DOHH2 (cell line): ENCODE results near the gene RNASE13.

ENCODE experiments used
- H3F3A ChIP-seq: fragments of 200-600 bp; sonication (generic), shearing (Covaris generic); 2 replicates; pipeline ENCODE4 v1.6.0; 2016; ENCODE audit warnings: antibody characterized with exemption, mild to moderate bottlenecking; ENCODE audit not compliant: control insufficient read depth, insufficient read depth
- H3K27ac ChIP-seq: fragments of 200-600 bp; sonication (generic); 2 replicates; pipeline ENCODE4 v1.5.1; 2014; ENCODE audit warnings: low read depth, mild to moderate bottlenecking, low read length, moderate library complexity
- H3K27me3 ChIP-seq: fragments of 200-600 bp; sonication (generic); 2 replicates; pipeline ENCODE4 v1.6.1; 2014; ENCODE audit warnings: mild to moderate bottlenecking, low read length, mixed read lengths; ENCODE audit not compliant: control insufficient read depth
- H3K36me3 ChIP-seq: fragments of 200-600 bp; sonication (generic); 2 replicates; pipeline ENCODE4 v1.6.1; 2014; ENCODE audit warnings: mild to moderate bottlenecking, low read length, moderate library complexity, mixed read lengths; ENCODE audit not compliant: control insufficient read depth
- H3K4me1 ChIP-seq: fragments of 200-600 bp; sonication (generic); 2 replicates; pipeline ENCODE4 v1.6.1; 2014; ENCODE audit warnings: mild to moderate bottlenecking, low read length, mixed read lengths; ENCODE audit not compliant: control insufficient read depth
- H3K4me2 ChIP-seq: fragments of 200-600 bp; sonication (generic); 2 replicates; pipeline ENCODE4 v1.6.0; 2014; ENCODE audit warnings: mild to moderate bottlenecking, low read length, moderate library complexity
- H3K4me3 ChIP-seq: fragments of 200-600 bp; sonication (generic); 2 replicates; pipeline ENCODE4 v1.5.1; 2014; ENCODE audit warnings: mild to moderate bottlenecking, low read length, mixed read lengths
- H3K79me2 ChIP-seq: fragments of 200-600 bp; sonication (generic); 2 replicates; pipeline ENCODE4 v1.6.1; 2014; ENCODE audit warnings: mild to moderate bottlenecking, low read length, mixed read lengths; ENCODE audit not compliant: control insufficient read depth
- H3K9me2 ChIP-seq: fragments of 200-600 bp; sonication (generic); replicated peaks from 2 replicates; pipeline ENCODE4 v1.6.1; 2014; ENCODE audit warnings: mild to moderate bottlenecking, low read length, mixed read lengths; ENCODE audit not compliant: control insufficient read depth
- H3K9me3 ChIP-seq: fragments of 200-600 bp; sonication (generic); 2 replicates; pipeline ENCODE4 v1.6.1; 2014; ENCODE audit warnings: antibody characterized with exemption, low read length, mixed read lengths; ENCODE audit not compliant: control insufficient read depth, insufficient read depth
- H4K20me1 ChIP-seq: fragments of 200-600 bp; sonication (generic); 2 replicates; pipeline ENCODE4 v1.6.0; 2014; ENCODE audit warnings: low read depth, mild to moderate bottlenecking, antibody characterized with exemption, low read length, moderate library complexity; ENCODE audit not compliant: control insufficient read depth, insufficient read depth
- CTCF ChIP-seq: fragments of 200-600 bp; sonication (generic); IDR thresholded peaks from one replicate; pipeline ENCODE4 v1.5.1; 2014; ENCODE audit warnings: antibody characterized with exemption, mild to moderate bottlenecking, low read depth, low read length; ENCODE audit not compliant: poor library complexity, severe bottlenecking
- EZH2phosphoT487 ChIP-seq: fragments of 200-600 bp; sonication (generic); IDR thresholded peaks from 2 replicates; pipeline ENCODE4 v1.6.1; 2017; ENCODE audit warnings: borderline replicate concordance, mild to moderate bottlenecking, antibody characterized with exemption, low read length, moderate library complexity, mixed read lengths

The RNASE13 gene

GRCh38 chr14:21034707-21035106 is at the start of gene RNASE13:
Gene RNASE13 (minus strand): TSS chr14:21034807. CDS start chr14:21034288, 519 bp downstream.
- no peaks in the 10 kb centered on the region for H3F3A ChIP-seq
- no peaks in the 10 kb centered on the region for H3K9me2 ChIP-seq
- H4K20me1 ChIP-seq = no peaks in the 10 kb centered on the region
- no peaks in the 10 kb centered on the region for H3K4me1 ChIP-seq
- no peaks in the 10 kb centered on the region for H3K79me2 ChIP-seq
- TF ChIP-seq CTCF (no peak), EZH2phosphoT487 (no peak)
- H3K27me3 ChIP-seq = peaks cover 29% of the 10 kb centered on the region
- no peaks in the 10 kb centered on the region for H3K36me3 ChIP-seq
- H3K4me3 ChIP-seq = no peak within 1 kb of the TSS
- H3K27ac ChIP-seq = no peak within 1 kb of the TSS
- H3K9me3 ChIP-seq = no peaks in the 10 kb centered on the region
- no peak within 1 kb of the TSS for H3K4me2 ChIP-seq

DNA sequence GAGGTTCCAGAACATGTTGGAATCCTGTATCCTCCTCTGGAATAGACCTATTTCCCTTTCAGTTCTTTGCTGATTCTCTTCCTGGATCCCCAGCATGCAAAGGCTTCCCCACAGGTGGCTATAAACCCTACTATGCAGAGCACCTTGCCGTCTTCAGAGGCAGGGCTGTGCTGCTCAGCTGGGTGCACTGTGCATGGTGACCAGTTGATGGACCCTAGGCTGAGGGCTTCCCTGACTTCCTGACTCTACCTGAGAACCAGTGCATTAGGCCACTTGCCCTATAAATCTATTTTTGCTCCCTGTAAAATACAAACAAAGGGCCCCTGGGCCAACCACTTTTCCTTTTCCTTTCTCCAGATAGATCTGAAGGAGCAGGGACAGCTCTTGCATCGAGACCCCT is 49.8 kb upstream of the RNASE13 start:
- Histone ChIP-seq H3K4me1 (peaks cover 6% of the 10 kb centered on the region), H4K20me1 (peaks cover 2% of the 10 kb centered on the region; the same call in 1 of the 2 replicates), H3K27ac (no peak overlapping the region), H3K79me2 (no peaks in the 10 kb centered on the region), H3K4me3 (no peak overlapping the region), H3F3A (no peaks in the 10 kb centered on the region), H3K27me3 (peaks cover 3% of the 10 kb centered on the region; the same call in 1 of the 2 replicates), H3K9me2 (no peaks in the 10 kb centered on the region), H3K4me2 (no peak overlapping the region), H3K9me3 (no peaks in the 10 kb centered on the region), H3K36me3 (no peaks in the 10 kb centered on the region)
- TF ChIP-seq CTCF (no peak), EZH2phosphoT487 (no peak)

DNA sequence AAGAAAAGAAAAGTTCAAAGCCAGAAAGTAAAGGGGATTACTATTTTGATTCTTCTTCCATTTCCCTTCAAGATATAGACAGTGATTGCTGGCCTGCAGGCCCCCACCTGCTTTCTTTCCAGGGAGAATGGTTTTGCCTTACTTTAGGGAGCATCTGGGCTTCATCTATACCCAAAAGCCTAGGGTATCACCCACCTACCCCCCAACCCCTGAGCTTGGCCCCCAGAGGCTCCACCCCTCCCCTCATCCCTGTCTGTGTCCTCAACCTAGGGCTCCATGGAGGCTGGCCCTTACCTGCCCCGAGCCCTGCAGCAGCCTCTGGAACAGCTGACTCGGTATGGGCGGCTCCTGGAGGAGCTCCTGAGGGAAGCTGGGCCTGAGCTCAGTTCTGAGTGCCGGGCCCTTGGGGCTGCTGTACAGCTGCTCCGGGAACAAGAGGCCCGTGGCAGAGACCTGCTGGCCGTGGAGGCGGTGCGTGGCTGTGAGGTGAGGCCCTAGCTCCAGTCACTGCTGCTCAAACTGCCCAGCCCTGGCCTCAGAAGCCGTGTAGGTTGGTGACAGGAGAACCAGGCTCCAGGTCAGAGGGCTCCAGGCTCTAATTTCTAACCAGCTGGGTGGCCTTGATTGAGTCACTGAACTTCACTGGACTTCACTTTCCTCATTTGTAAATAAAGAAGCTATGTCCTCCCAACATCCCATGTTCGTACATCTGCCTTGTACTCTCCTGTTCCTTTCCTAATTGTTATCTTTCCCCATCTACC is 49.1 kb upstream of the RNASE13 start:
- no peaks in the 10 kb centered on the region for H3K79me2 ChIP-seq
- no peak overlapping the region for H3K4me2 ChIP-seq
- no peaks in the 10 kb centered on the region for H3K9me3 ChIP-seq
- TF ChIP-seq CTCF (no peak), EZH2phosphoT487 (no peak)
- no peaks in the 10 kb centered on the region for H3K36me3 ChIP-seq
- H3K4me3 ChIP-seq = no peak overlapping the region
- no peaks in the 10 kb centered on the region for H3F3A ChIP-seq
- peaks cover 6% of the 10 kb centered on the region for H3K4me1 ChIP-seq
- H3K27ac ChIP-seq = no peak overlapping the region
- H3K9me2 ChIP-seq = no peaks in the 10 kb centered on the region
- H3K27me3 ChIP-seq = peaks cover 3% of the 10 kb centered on the region
- peaks cover 2% of the 10 kb centered on the region; the same call in 1 of the 2 replicates for H4K20me1 ChIP-seq
